Measurements from ENCODE around the gene TRNT1.

The TRNT1 gene

GRCh38 chr3:3177861-3178497, 51.2 kb downstream of the TRNT1 start:
- TF ChIP-seq, protein P1, sequence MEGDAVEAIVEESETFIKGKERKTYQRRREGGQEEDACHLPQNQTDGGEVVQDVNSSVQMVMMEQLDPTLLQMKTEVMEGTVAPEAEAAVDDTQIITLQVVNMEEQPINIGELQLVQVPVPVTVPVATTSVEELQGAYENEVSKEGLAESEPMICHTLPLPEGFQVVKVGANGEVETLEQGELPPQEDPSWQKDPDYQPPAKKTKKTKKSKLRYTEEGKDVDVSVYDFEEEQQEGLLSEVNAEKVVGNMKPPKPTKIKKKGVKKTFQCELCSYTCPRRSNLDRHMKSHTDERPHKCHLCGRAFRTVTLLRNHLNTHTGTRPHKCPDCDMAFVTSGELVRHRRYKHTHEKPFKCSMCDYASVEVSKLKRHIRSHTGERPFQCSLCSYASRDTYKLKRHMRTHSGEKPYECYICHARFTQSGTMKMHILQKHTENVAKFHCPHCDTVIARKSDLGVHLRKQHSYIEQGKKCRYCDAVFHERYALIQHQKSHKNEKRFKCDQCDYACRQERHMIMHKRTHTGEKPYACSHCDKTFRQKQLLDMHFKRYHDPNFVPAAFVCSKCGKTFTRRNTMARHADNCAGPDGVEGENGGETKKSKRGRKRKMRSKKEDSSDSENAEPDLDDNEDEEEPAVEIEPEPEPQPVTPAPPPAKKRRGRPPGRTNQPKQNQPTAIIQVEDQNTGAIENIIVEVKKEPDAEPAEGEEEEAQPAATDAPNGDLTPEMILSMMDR (IDR thresholded peaks at IDR 0.05; ENCODE audit: extremely low read depth, missing control alignments) = no peak
- no peak for DNase-seq (ENCODE audit: low spot score)

DNA sequence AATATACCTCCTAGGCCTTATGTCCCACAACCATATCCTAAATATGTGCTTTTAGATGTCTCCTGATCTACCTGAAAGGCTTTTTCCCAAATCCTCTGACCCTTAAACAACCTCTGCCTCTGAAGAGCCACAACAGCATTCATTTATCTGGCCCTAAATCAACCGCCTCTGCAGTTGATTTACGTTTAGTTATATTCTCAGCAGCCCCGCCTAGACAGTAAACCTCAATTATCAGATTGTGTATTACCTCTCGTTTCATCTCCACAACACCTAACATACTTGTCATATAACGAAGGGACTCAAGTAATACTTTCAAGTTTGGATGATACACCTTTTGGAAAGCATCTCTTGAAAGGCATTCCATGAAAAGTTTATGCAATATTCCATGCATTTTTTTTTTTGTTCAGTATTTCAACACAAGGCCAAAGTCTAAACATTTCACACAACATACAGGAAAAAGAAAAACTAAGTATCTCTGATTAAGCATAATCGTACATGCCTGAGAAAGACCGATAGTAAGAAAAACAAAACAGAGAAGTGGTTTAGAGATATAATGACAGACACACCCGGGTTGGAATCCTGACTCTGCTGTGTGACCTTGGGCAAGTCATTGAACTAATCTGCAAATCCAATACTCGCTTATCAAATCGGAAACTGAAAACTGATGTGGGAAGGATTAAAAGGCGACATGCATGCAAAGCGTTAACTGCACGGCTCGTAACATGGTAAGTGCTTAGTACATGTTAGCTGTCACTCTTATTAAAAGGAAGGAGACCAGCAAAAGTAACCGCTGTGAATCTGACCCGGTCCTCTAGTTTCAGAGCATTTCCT, 52.0 kb downstream of the TRNT1 start:
- TF ChIP-seq, protein P1 (IDR thresholded peaks at IDR 0.05; ENCODE audit: extremely low read depth, missing control alignments) = no peak

GRCh38 chr3:3179407-3180094, 52.8 kb downstream of the TRNT1 start, which contains the start of gene CRBN:
Gene CRBN (minus strand): TSS chr3:3179691. CDS start chr3:3179687, 4 bp downstream.
- DNase-seq (ENCODE audit: low spot score) = peak; percentile 97

More for the DNA sequence above, 52.0 kb downstream of the TRNT1 start:
- no peak for DNase-seq (ENCODE audit: low spot score)

DNA sequence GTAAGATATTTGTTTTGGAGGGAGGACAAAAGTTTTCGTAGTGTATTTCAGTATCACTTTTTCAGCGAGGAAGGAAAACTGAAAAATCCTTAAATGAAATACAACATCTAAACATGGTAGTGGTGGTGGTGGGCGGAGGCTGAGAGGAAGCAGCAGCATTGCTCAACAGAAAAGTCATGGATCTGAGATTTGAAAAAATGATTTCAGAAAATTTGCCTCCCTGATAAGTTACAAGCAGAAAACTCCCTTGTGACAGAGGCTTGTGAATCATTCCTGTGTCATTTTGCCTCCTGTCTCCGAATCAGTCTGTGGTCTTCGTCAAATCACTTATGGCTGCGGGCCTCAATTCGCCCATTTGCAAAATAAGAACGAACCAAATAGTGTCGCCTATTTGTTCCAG, 53.7 kb downstream of the TRNT1 start:
- TF ChIP-seq, protein P1 (IDR thresholded peaks at IDR 0.05; ENCODE audit: extremely low read depth, missing control alignments) = no peak
- no peak for DNase-seq (ENCODE audit: low spot score)

More at GRCh38 chr3:3179407-3180094, 52.8 kb downstream of the TRNT1 start, which contains the start of gene CRBN:
- TF ChIP-seq, protein P1 (IDR thresholded peaks at IDR 0.05; ENCODE audit: extremely low read depth, missing control alignments) = peak; percentile 99

DNA sequence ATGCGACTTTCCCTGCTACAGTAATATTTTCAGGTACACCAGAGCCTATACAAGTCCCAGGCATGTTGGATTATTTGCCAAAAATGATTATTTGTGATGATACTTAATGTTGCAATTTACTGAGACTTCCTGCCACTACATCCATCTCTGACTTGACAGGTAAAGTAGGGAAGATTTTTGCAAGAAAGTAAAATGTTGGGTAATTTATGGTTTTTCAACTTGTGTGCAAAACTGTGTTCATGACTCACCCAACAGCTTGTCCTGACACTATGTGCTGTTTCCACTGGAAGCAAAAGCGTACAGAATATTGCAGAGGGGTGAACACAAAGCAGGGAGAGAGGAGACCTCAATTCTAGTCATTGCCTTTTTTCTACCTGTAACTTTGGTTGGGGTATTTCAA, 58.1 kb downstream of the TRNT1 start:
- TF ChIP-seq, protein P1 (IDR thresholded peaks at IDR 0.05; ENCODE audit: extremely low read depth, missing control alignments) = no peak
- no peak for DNase-seq (ENCODE audit: low spot score)

DNA sequence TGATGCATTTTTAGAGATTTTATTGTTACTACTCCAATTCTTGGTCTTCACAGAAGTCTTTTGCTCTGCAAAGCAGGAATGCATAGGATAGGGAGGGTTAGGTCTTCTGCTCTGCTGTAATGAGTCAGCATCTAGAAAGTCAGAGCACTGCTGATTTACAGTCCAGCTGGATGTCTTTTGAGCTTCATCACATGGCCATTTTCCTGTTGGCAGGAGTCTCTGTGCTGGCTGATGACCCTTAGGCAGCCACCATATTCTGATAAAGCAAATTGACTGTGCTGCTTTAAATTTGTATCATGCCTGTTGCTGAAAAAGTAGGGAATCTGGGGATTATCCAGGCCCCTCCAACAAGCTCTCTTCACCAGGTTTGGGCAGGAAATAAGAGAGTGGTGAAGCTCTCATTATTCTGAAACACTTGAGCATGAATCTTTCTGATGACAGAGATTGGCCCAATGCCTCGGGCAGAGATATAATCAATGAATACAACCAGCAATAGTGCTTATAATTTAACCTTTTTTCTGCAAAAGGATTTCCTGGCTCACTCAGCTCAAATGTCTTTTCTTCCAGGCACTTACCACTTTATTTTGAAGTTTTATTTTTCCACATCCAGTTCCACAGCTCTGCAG, 62.5 kb downstream of the TRNT1 start:
- TF ChIP-seq, protein P1 (IDR thresholded peaks at IDR 0.05; ENCODE audit: extremely low read depth, missing control alignments) = no peak
- DNase-seq (ENCODE audit: low spot score) = no peak
